ENCODE measurements around the gene PIK3R4.
A peak's percentile ranks its signal among the peaks of the same experiment; 100 is the strongest.

The PIK3R4 gene

DNA sequence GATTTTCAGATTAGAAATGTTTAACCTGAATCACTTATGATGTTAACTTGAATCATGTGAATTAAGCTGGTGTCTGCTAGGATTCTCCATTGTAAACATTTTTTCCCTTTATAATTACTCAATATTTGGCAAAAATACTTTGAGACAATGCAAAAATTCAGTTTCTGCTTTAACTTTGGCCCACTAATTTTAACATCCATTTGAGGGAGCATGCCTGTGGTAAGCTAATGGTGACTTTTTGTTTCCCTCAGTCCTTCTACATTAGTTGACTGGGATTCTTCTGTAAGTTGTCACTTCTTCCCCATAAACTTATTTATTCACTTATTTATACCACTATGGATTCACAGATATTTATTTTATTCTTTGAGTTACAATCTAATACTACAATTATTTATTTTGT, 59.3 kb downstream of the PIK3R4 start:
- DNase-seq, result no peak

DNA sequence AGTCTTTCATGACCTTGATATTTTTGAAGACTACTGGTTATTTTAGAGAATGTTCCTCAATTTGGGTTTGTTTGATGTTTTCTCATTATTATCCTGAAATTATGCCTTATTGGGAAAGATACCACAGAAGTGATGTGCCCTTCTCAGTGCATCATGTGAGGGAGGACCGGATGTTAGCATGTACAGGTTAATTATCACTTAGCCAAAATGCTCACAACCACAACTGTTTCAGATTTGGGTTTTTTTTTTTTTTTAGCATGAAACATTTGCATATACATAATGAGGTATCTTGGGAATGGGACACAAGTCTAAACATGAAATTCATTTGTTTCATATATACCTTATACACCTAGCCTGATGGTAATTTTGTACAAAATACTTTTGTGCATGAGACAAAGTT, 59.8 kb downstream of the PIK3R4 start:
- DNase-seq, result no peak

DNA sequence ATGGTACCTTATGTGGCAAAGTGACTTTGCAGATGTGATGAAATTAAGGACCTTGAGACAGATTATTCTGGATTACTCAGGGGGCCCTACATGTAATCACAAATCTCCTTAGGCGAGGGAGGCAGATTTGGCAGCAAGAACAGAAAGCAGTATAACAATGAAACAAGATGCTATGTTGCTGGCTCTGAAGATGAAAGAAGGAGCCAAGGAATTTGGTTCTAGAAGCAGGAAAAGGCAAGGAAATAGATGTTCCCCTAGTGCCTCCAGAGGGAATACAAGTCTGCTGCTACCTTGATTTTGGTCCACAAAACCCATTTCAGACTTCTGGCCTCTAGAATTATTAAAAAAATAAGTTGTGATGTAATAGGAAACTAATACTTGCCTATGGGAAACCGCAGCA, 64.5 kb downstream of the PIK3R4 start:
- DNase-seq, result no peak

GRCh38 chr3:130679218-130679617, 67.4 kb downstream of the PIK3R4 start:
- no peak for DNase-seq

- DNase-seq, result no peak
Observed at GRCh38 chr3:130677343-130677742, 69.3 kb downstream of the PIK3R4 start.

GRCh38 chr3:130671545-130672312, 74.9 kb downstream of the PIK3R4 start:
- DNase-seq, result no peak

DNA sequence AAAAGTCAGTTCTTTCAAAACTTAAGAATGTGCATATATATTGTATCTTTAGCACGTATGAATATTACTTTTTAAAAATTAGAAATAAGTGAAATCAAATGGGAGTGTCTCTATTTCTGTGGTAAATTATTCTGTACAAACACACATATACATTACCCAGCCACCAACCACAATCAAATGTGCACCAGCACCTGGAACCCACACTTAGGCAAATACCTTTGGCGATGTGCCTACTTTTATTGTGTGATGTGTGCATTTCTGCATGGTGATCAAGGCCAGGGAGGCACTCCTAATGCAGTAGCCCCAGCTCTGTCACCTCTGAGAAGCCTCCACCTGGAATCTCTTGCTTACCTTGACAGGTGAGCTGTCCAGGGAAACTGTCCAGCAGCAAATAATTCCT, 76.9 kb downstream of the PIK3R4 start:
- no peak for DNase-seq

DNA sequence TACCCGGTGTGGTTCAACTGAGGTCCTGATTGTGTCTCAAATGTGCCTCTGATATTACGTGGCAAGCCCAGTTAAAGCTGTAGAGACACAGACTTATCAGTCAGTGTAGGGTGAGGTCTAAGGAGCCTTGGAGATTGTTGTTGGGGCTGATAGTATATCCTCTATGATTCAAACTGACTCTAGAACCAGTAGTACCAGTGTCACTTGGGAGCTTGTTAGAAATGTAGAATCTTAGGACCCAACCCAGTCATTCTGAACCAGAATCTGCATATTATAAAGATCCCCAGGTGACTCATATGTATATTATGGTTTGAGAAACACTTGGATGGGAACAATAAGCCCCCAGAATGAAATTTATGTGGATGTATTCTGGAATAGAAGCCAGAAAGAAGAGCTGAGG, 83.5 kb downstream of the PIK3R4 start:
- DNase-seq, result no peak

GRCh38 chr3:130662501-130662996, 84.1 kb downstream of the PIK3R4 start:
- no peak for DNase-seq

GRCh38 chr3:130661140-130661891, 85.3 kb downstream of the PIK3R4 start:
- DNase-seq, result no peak

- DNase-seq, result no peak
Observed at GRCh38 chr3:130659911-130660310, 86.7 kb downstream of the PIK3R4 start.

DNA sequence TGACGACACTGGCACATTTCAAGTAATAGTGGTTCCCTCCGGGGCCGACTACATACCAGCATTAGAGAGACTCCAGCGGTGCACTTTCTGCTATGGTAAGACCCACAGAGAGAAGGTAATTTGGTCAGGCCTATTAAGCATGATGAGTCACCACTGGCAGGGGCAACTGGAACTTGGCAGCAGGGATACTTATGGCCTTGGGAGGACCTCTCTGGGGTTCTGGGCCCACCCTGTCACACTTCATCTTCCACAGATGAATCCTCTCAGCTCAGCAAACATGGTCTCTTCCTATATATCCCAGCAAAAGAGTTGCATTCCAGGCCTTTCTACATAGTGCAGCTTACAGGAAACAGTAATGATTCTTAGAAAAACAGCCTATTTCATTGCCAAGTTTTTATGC, 88.0 kb downstream of the PIK3R4 start:
- DNase-seq, result peak; percentile 76

GRCh38 chr3:130656627-130657026, 90.0 kb downstream of the PIK3R4 start:
- no peak for DNase-seq

- no peak for DNase-seq
Observed at GRCh38 chr3:130654921-130655320, 91.7 kb downstream of the PIK3R4 start.

GRCh38 chr3:130654091-130654490, 92.5 kb downstream of the PIK3R4 start:
- no peak for DNase-seq

- no peak for DNase-seq
Observed at GRCh38 chr3:130649061-130649654, 97.5 kb downstream of the PIK3R4 start.

- no peak for DNase-seq
Observed at GRCh38 chr3:130648293-130648692, 98.3 kb downstream of the PIK3R4 start.

- no peak for DNase-seq
Observed at GRCh38 chr3:130645261-130645660, 101.4 kb downstream of the PIK3R4 start.

DNA sequence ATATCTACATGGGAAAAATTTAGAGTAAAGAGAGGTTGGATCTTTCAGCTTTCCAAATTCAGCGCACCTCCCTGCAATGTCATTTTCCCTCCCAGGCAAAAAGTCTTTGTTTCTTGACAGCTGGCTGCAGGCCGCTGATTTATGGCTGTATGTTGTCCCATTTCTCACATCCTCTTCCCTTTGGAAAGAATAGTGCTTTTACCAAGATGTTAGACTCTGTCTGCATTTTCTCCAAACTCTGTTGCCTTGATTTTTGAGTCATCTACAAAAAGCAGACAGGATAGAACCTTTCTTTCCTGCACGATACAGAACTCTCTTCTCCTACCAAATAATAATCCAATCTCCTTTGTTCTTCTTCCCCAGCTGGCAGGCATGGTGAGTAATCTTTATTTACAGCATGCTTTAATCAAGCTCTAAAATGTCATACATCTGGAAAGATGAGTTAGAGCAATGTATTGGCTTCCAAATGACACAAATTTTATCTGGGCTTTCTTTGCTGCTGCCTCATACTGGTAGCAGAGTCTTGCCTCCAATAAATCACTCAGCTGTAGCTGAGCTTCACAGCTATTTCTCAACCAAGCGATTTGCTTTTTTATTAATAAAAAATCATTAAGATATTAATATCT, 101.9 kb downstream of the PIK3R4 start:
- DNase-seq, result no peak

GRCh38 chr3:130640027-130640426, 106.6 kb downstream of the PIK3R4 start:
- peak; percentile 53 for DNase-seq

GRCh38 chr3:130636480-130637234, 110.0 kb downstream of the PIK3R4 start:
- no peak for DNase-seq

DNA sequence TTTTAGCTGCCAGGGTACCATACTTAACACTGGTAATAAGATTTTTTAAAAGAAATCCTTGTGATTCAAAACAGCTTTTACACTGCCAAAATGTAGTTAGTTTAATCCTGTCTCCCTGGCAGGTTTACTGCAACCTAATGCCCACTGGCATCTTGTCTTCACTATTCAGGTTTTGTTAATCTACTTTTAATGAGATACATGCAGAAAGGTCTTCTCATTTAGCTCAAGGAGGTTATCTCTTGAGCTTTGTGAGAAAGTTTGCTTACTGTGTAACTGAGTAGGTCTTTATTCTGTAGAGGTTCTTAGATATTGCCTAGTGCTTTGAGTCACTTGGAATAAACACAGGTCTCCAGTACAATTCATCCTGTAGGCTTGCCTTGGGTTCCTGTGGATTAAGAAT, 110.7 kb downstream of the PIK3R4 start:
- DNase-seq, result no peak

DNA sequence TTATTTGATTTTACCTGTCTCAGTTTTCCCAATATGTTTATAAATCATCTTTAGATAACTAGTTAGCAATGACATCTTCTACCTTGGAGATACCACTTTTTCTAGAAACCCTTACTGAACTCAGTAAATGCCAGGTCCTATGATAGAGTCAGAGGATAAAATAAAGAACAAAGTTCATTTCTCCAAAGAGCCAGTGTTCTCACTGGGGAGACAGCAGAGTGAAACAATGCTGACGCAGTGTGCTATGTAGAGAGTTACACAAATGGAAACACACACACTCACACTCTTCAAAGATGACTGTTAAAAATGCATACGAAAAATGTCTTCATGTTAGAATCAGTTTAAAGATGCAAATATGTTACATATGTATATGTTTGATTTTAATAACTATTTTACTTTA, 111.3 kb downstream of the PIK3R4 start:
- DNase-seq, result no peak
